Measurements from ENCODE around the gene RHNO1. TPM values are rescaled to one million over a fixed set of nuclear protein-coding genes. Genes with fewer than 3 reads are reported as not detected.

RHNO1 gene
- total and polyA plus RNA-seq, 2 experiments from 2014 or later, result 44.2 to 50.6 TPM

GRCh38 chr12:2895511-2895910 is 18.5 kb downstream of the RHNO1 start:
- H3K4me1 ChIP-seq (ENCODE audit: low read depth), result no peaks in the 10 kb centered on the region
- DNase-seq (ENCODE audit: low read depth in 1 of 2, low spot score in 1 of 2), result peak in 1 of 2 donors; percentile 10
- no peak for TF ChIP-seq CTCF (IDR thresholded peaks at IDR 0.05; ENCODE audit: low read depth, low read length)
- H3K27ac ChIP-seq, result no peak overlapping the region
- H3K27me3 ChIP-seq, result no peaks in the 10 kb centered on the region
- H3K9me3 ChIP-seq (ENCODE audit: low read depth), result no peaks in the 10 kb centered on the region
- H3K36me3 ChIP-seq, result no peaks in the 10 kb centered on the region
- no peak overlapping the region for H3K4me3 ChIP-seq

GRCh38 chr12:2897418-2897817 is 20.4 kb downstream of the RHNO1 start:
- TF ChIP-seq CTCF (IDR thresholded peaks at IDR 0.05; ENCODE audit: low read depth, low read length), result no peak
- H3K4me1 ChIP-seq (ENCODE audit: low read depth), result peaks cover 6% of the 10 kb centered on the region
- H3K4me3 ChIP-seq, result no peak overlapping the region
- H3K27me3 ChIP-seq, result no peaks in the 10 kb centered on the region
- no peaks in the 10 kb centered on the region for H3K9me3 ChIP-seq (ENCODE audit: low read depth)
- H3K27ac ChIP-seq, result no peak overlapping the region
- no peaks in the 10 kb centered on the region for H3K36me3 ChIP-seq
- DNase-seq (ENCODE audit: low read depth in 1 of 2, low spot score in 1 of 2), result no peak

- H3K4me1 ChIP-seq (ENCODE audit: low read depth), result peaks cover 9% of the 10 kb centered on the region
- H3K9me3 ChIP-seq (ENCODE audit: low read depth), result no peaks in the 10 kb centered on the region
- no peak for TF ChIP-seq CTCF (IDR thresholded peaks at IDR 0.05; ENCODE audit: low read depth, low read length)
- no peaks in the 10 kb centered on the region for H3K27me3 ChIP-seq
- no peak overlapping the region for H3K4me3 ChIP-seq
- no peak for DNase-seq (ENCODE audit: low read depth in 1 of 2, low spot score in 1 of 2)
- H3K27ac ChIP-seq, result no peak overlapping the region
- H3K36me3 ChIP-seq, result no peaks in the 10 kb centered on the region
These were observed 23.6 kb downstream of the RHNO1 start for GRCh38 chr12:2900642-2901041.

- Histone ChIP-seq H3K27me3 (no peaks in the 10 kb centered on the region), H3K27ac (peak overlapping the region; percentile 35), H3K36me3 (no peaks in the 10 kb centered on the region), H3K4me3 (no peak overlapping the region), H3K9me3 (ENCODE audit: low read depth) (no peaks in the 10 kb centered on the region), H3K4me1 (ENCODE audit: low read depth) (peaks cover 9% of the 10 kb centered on the region)
- DNase-seq (ENCODE audit: low read depth in 1 of 2, low spot score in 1 of 2), result peak; percentile 58 to 84
- TF ChIP-seq CTCF (IDR thresholded peaks at IDR 0.05; ENCODE audit: low read depth, low read length), result no peak
These were observed 25.4 kb downstream of the RHNO1 start for GRCh38 chr12:2902272-2902880.

GRCh38 chr12:2904260-2904659 is 27.2 kb downstream of the RHNO1 start:
- H3K36me3 ChIP-seq, result no peaks in the 10 kb centered on the region
- H3K27ac ChIP-seq, result no peak overlapping the region
- no peak overlapping the region for H3K4me3 ChIP-seq
- no peak for TF ChIP-seq CTCF (IDR thresholded peaks at IDR 0.05; ENCODE audit: low read depth, low read length)
- H3K4me1 ChIP-seq (ENCODE audit: low read depth), result peaks cover 9% of the 10 kb centered on the region
- H3K27me3 ChIP-seq, result no peaks in the 10 kb centered on the region
- no peak for DNase-seq (ENCODE audit: low read depth in 1 of 2, low spot score in 1 of 2)
- H3K9me3 ChIP-seq (ENCODE audit: low read depth), result no peaks in the 10 kb centered on the region

All from cardiac muscle cell (in vitro differentiated cells and primary cell).